Measurements from ENCODE around the gene ISL2.

The ISL2 gene

DNA sequence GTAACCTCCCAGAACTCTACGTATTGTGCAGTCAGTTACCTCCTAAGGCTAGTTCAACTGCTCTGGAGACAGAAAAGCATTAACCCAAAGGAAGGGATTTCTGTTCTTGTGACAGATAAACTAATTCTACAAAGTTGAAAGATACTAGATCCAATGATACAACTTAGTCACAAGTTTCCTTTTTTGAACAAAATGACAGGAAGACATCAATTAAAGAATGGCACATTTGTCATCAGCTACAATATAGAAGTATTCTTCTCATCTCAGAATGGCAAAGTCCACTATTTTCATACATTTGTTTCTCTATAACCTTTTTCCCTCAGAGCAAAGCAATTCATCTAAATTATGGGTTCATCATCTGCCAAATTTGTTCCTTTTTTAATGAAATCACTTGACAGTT, 43.7 kb downstream of the ISL2 start:
- no peak for DNase-seq

DNA sequence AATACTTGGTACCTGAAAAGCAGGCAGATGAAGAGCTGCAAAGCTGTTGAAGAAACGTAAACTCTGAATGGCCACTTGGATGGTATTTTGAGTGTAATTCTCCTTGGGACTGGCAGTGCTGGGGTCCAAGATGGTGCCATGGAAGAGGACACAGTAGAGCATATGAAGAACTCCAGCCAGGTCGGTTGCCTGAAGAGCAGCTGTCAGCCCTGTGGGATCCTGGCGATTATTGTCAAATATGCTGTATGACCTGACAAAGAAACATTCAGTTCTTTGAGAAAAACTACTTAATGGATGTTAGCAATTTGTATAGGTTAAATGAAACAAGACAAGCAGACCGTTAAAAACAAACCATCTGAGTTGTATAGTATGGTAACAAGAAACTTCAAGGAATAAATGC, 44.8 kb downstream of the ISL2 start:
- no peak for DNase-seq

DNA sequence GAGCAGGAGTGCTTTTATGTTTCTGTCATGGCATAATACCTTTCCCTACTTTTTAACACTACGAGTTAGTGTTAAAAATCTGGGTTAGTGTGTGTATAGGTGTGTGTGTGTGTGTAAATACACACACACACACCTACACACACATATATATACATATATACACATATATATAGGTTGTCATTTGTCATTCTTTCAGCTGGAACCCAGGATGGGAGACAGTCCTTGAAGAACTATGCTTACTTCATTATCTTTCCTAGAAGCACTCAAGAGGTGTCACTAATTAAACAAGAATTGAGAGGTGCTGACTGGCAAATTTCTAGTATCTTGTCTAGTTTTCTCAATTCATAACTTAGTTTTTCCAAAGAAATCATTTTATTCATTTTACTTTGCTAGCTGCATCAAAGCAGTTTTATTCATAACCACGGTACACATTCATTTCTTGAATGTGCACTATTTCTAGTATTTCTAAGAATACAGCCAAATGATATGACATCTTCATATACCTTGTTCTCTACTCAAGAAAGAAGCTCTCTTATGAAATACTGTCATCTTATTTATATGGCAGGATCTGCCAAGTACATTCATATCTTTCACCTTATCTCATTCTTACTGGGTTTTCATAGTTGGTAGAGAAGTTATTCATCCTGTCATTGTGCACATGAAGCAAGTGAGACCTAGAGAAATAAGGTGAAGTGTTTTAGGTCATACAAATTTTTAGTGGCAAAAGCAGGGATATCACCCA, 46.6 kb downstream of the ISL2 start:
- no peak for DNase-seq

DNA sequence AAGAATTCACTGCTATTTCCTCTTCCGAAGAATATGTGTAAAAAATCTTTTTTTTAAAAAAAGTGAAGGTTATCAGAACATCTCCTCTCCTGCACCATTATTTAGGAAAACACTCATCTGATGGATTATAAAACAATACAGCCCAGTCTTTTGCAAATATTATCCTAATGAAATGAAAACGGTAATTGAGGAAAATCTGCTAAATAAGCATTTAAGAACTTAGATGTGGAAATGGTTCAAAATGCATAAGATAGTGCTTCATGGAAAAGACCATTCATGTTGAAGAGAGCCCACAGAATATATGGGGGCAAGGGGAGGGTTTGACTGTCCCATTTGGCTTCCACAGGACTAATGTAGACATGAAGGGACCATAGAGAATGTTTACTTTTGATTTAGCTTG, 47.8 kb downstream of the ISL2 start:
- DNase-seq: no peak

DNA sequence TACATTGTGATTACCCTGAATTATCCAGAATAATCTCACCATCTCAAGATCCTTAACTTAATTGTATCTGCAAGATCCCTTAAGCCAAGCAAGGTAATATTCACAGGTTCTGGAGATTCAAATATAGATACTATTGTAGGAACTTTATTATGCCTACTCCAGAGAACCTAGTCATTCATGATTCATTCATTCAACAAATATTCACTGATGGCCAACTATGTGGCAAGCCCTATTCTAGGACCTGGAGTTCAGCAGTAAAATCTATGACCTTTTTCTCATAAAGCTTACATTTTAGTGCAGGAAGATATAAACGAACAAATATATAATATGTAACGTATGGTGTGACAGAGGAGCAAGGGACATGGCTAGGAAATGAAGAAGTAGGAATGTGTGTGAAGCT, 49.6 kb downstream of the ISL2 start:
- no peak for DNase-seq

DNA sequence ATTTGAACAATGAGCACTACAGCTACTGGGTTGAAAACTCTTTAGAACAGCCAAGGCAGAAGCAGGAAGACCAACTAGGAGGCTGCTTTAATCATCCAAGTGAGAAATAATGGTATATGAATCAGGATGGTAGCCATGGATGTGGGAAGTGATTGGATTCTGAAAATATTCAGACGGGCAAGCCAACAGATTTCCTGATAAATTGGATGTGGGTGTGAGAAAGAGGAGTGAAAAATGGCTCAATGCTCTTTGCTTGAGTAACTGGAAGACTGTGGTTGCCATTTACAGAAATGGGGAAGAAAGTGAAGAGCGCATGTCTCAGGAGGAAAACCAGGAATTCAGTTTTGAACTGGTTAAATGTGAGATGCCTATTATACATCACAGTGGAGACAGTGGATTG, 50.4 kb downstream of the ISL2 start:
- DNase-seq: no peak

DNA sequence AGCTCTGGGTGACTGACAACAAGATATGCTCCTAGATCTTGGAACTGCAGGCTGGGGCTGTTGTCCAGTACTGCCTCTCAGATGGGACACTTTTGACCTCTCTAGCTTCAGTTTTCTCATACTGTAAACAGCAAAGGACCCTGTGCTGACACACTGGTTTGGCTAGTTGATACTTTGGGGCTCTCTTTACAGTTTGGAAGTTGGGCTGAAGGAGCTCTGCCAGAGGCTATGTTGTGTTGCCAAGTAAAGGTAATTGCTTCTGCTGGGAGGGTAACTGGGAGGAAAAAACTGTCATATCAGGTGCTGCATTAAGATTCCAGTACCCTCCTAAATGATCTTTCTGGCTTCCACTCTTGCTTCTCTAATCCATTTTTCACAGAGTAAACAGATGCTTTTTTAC, 54.0 kb downstream of the ISL2 start:
- DNase-seq: no peak

DNA sequence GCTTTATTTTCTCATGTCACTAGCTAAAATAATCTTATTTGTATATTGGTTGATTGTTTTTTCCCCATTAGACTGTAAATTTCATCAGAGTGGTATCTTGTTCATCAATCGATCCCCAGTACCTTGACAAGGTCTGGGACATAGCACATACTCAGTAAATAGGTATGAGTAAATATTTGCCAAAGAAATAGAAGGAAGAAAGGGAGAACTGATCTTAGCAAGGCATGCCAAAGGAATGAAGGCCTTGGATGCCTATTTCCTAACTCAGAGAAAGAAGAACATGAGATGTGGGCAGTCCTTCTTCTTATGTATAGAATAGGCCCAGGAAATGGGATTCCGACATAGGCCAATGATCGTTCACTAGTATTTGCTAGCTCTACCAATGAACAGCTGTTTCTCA, 54.7 kb downstream of the ISL2 start:
- no peak for DNase-seq

DNA sequence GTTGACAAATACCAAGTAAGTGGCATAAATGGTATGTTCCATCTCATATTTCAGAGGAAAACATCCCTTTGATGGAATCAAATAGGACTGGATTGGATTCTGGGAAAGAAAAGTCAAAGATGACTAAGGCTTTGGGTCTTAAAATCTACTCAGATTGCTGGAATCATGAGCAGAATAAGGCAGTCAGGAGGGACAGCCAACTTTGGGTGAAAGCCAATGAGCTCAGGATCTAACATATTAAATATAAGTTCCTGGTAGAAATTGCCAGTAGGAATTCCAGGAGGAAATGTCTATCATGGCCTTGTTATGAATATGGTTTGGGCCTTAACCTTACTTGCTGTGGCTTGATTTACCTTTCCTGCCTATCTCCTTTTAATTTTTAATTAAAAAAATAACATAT, 55.3 kb downstream of the ISL2 start:
- no peak for DNase-seq
